NCI-H2029 (cell line): ENCODE data around the gene PDE4D.

Experiments used
- DNase-seq: peaks from one replicate; lab custom pipeline; 2025; lab: John Stamatoyannopoulos, UW

Gene PDE4D

GRCh38 chr5:59251627-59252026, 641.9 kb downstream of the PDE4D start:
- no peak for DNase-seq

- no peak for DNase-seq
These were observed 643.8 kb downstream of the PDE4D start for GRCh38 chr5:59249726-59250125.

- no peak for DNase-seq
These were observed 644.4 kb downstream of the PDE4D start for GRCh38 chr5:59249160-59249559.

DNA sequence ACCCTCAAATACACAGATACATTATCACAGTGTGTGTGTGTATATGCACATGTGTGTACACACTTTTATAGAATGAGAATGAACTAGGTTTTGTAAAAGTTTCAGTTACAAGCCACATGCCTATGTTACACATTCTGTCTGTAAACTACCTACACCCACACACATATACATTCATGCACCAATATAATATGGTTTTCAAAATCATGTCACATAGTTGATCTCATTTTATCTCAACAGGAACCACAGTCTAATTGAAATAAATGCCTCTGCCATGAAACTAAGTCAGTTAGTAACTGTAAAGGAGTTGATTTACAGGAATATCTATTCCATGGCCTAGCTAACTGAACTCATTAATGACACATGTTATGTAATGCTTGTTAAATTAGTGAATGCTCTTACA, 646.6 kb downstream of the PDE4D start:
- DNase-seq: no peak

GRCh38 chr5:59246145-59246869, 647.2 kb downstream of the PDE4D start:
- DNase-seq: no peak

DNA sequence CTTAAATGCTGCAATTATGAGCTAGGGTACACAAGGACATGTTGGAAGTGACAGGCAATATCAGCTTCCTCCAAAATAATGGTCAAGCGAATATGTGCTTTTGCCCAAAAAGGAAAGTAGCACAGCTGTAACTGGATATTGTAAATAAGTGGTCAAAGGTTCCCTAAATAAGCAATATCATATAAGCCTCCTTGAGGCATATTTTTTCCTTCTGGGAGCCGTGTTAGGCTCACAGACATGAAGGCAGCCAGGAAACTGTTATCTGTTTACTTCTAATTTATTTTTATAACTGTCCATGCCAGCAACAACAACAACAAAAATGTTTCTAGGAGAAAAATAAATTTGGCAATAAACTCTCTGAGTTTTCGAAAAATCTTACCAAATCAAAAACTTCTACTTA, 648.3 kb downstream of the PDE4D start:
- DNase-seq: no peak

DNA sequence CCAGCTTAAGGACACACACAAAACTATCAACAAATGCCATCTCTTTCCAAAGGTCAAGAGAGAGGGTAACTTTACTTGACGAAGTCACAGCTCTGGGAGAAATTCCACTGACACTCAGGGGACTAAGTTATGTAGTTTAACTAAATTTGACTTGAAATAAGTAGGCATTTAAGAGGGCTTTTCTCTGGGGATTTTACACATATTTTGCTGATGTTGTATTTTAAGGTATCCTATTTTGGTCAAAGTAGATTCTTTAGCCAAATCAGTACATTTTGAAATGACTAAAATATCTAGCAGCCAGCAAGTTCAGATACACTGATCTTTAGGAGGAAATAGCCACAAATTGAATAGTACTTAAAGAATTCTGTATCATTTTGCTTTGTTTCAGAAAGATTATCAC, 652.0 kb downstream of the PDE4D start:
- DNase-seq: no peak

DNA sequence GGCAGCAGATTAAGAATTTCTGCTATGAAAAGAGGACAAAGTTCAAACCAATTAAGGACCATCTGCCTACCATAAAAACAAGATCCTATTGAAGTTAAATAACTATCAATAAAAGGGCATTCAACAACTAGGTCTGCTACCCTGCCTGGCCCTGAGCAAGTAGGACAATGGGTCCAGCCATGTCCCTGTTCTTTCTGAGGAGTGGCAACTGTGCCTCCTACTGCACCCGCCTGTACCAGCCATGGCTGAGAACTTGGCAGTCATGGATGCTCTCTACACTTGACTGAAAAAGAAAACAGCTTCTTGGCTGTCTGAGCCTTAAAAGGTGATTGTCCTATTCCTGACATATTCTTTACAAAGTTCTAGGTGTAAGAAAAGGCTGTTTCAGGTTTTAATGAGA, 652.4 kb downstream of the PDE4D start:
- DNase-seq: no peak

DNA sequence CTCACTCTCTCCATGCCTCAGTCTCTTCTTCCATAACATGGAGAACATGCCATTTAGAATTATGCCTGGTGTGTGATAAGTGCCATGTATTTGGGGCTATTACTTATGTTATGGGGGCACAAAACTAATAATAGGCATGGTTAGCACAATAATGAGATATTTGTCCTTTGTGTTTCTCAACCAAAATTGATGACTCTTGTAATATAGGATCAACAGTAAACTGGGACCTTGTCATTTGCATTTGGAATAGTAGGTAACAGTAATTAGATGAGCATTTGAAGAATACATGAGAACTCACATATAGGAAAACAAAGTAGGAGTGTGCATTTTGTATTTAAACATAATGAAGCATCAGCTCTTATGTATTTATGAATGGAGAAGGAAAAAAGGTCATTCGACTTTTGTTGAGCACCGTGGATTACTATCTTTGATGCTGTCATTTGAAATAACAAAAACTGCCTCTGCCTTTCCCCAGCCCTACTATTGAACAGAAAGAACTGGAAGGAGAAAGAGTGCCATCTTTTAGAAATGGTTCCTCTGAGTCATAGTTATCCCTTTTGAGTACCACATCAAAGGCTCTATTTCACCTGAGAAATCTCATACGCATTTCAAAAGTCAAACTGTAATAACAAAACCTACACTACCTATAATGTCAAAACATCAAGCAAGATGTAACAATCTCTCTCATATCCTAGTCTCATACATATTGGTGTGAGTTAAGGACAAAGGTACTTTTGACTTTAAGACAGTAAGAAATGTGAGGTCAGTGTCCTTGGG, 655.2 kb downstream of the PDE4D start:
- DNase-seq: no peak

- no peak for DNase-seq
These were observed 656.5 kb downstream of the PDE4D start for GRCh38 chr5:59236986-59237385.

DNA sequence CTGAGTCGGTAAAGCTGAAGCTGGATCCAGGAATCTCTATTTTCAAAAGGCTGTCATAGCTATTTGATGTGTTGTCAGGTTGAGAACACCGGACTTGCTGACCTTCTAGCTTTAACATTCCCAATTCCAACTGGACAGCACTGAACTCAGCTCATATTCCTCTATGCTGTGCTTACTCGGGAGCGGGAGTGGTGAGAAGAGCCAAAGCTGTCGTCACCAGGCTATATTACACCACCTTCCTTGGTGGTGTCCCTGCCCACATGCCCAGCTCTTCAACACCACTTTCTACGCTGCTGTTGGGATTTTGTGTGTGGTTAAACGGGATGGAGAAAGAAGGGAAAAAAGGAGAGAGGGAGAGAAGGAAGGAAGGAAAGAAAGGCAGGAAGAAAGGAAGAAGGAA, 657.1 kb downstream of the PDE4D start:
- no peak for DNase-seq

GRCh38 chr5:59234236-59234635, 659.3 kb downstream of the PDE4D start:
- no peak for DNase-seq

DNA sequence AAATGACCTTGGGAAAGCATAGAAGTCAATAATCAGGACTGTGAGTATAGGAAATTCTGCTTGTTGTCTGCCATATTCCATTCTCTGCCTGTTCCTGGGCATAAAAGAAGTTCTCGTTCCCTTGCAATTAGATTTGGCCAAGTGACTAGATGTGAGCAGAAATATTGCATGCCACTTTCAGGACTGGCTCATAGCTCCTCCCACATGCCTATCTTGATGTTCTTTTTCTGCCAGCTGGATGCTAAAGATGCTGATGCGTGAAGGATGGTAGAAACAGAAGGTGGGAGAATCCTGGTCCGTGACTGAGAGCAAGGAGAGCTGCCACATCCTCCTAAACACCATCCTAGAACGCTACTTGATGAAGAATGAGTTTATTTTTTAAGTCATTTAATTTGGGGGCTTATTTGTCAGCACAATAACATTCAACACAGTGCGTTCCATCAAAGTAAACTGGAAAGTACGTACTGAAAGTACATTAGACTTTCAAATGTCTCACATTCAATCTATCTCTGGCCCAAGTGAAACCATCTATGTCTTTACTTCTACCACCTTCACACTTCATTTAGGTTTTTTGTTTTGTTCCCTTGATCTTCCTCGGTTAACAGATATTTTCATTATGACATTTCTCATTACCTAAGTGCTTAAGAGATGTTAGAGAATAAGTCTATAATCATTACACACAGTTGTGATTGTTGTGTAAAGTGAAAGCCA, 662.1 kb downstream of the PDE4D start:
- DNase-seq: no peak

DNA sequence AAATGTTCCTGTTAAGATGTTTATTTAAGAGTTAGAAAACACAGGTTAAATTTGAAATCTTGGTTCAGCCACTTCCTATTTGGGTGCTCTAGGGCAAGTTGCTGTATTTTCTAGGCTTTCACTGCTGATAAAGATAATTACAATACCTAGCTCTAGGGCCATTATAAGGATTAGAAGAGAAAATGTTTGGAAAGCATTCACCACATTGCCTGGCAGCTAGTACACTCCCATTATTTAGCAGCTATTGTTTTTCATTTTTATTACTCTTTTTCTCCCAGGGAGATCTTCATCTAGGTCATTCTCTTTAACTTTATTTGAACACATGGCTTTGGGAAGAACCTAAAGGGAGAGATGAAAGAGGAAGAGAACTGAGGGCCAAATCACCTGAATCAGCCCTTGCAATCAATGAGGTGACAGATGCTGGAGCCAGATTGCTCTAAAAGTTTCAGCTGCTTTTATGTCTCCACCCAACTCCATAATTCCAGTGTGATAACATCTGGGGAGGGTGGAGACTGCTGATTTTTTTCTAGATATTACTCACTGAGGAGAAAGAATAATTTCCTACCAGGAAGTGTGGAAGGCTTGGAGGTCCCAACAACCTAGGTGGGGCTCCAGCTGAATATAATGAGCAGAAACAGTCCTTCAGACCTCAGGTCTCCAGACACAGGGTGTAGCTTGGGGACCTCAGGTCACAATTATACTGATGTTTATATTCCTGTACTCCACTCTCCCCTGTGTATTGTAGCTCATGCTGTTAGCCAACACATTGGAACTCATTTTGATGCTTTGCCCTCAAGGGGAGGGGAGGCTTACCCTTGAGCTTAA, 670.6 kb downstream of the PDE4D start:
- DNase-seq: no peak

- DNase-seq: no peak
These were observed 671.8 kb downstream of the PDE4D start for GRCh38 chr5:59221769-59222168.

DNA sequence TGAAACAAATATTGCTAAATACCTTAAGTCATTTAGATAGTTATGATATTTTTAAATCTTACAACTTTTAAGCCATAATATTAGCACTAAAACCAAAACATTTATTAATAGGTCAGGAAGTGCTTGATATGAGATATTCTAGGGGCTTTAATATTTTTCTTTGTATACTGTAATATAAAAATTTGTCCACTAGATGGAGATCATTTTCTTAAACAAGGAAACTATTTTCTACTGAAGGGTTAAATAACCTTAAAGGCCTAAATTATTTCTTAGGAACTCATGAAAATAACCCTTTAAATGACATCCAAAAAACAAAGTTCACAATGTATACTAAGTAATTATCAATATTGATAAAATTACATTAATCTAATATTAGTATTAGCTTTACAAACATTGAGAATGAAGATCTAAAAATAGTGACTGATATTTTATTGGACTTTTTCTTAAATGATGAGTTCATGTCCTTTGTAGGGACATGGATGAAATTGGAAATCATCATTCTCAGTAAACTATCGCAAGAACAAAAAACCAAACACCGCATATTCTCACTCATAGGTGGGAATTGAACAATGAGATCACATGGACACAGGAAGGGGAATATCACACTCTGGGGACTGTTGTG, 675.0 kb downstream of the PDE4D start:
- peak; percentile 35 for DNase-seq

DNA sequence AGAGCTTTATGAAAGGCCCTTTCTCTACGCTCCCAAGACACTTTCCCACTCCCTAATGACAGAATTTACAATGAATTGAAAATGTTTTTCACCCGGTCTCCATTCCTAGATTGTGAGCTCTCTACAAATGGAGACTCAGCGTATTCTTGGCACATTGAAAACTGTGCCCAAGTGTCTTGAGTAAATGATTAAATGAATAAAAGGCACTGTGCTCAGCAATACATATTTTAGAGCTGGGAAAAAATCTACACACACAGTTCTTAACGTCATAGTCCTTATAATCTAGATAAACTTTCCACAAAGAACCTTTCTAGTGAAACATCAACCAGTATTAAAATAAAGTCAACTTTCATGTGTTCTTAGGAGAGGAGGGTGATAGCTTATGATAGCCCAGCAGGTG, 676.7 kb downstream of the PDE4D start:
- DNase-seq: no peak

GRCh38 chr5:59212596-59212995, 680.9 kb downstream of the PDE4D start:
- DNase-seq: no peak

- DNase-seq: no peak
These were observed 683.7 kb downstream of the PDE4D start for GRCh38 chr5:59209758-59210359.

- DNase-seq: no peak
These were observed 685.1 kb downstream of the PDE4D start for GRCh38 chr5:59208474-59208873.

DNA sequence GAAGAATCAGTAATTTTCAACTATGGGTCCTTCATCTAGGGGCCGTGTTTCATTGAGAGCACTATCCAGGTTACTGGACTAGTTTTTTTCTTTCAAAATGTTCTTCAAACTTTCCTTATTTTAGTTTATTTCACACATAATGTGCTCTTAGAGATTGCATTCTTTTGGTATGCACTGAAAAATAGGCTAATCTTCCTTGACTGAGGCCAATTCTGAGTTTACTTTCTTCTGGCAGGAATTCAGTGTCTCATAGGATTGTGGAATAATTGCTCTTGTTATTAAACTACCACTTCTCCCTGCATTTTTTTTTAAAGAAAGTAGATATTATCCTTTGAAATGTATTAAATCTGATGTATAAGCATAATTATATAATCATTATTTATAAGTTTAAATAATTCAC, 686.1 kb downstream of the PDE4D start:
- no peak for DNase-seq
